ENCODE results near the gene MCC. TPM values are rescaled to one million over a fixed set of nuclear protein-coding genes. Genes with fewer than 3 reads are reported as not detected.

The MCC gene
- total RNA-seq, 3 donors from 2014 or later, result 24.3 to 46.5 (median 29.4) TPM

- H3K27me3 ChIP-seq, result no peaks in the 10 kb centered on the region
- intact Hi-C loops (cut with DNase I; ENCODE audit: low total_unique reads), result no loop called here
- H3K4me3 ChIP-seq, result no peak overlapping the region
- no peaks in the 10 kb centered on the region for H3K4me1 ChIP-seq
- H3K27ac ChIP-seq, result peak overlapping the region; percentile 62 to 80
- H3K36me3 ChIP-seq, result no peaks in the 10 kb centered on the region
- TF ChIP-seq POLR2A (IDR thresholded peaks at IDR 0.05) (no peak), POLR2AphosphoS5 (IDR thresholded peaks at IDR 0.05) (peak; percentile 45 to 72 (median 49))
- DNase-seq (ENCODE audit: low spot score in 2 of 2), result no peak
- H3K9me3 ChIP-seq, result no peaks in the 10 kb centered on the region
These were observed 237.8 kb downstream of the MCC start for GRCh38 chr5:113250341-113250953.

DNA sequence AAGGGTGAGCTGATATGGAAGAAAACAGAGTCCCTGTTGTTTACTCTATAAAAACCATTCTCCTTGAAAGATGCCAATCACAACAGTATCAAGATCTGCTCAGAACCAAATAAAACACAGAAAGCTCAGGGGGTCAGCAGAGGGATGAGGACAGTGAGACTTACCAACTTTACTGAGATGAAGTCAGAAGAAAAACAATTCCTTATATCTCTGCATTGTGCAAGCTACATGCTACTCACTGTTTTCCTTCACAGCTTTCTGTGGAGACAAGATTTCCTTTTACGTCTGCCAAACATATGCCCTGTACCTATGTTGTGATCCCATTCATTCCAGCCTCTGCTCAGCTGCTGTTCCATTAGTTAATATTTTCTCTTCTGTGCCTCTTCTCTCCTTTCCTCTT is 239.0 kb downstream of the MCC start:
- TF ChIP-seq POLR2AphosphoS5 (IDR thresholded peaks at IDR 0.05), result no peak
- TF ChIP-seq POLR2A (IDR thresholded peaks at IDR 0.05), result no peak
- no peak for TF ChIP-seq CTCF (IDR thresholded peaks at IDR 0.05)
- Histone ChIP-seq H3K4me1 (no peaks in the 10 kb centered on the region), H3K27ac (peak overlapping the region; percentile 62 to 80), H3K9me3 (no peaks in the 10 kb centered on the region), H3K27me3 (no peaks in the 10 kb centered on the region), H3K36me3 (no peaks in the 10 kb centered on the region), H3K4me3 (no peak overlapping the region)
- DNase-seq (ENCODE audit: low spot score in 2 of 2), result no peak
- intact Hi-C loops (cut with DNase I; ENCODE audit: low total_unique reads), result no loop called here

- DNase-seq (ENCODE audit: low spot score in 2 of 2), result no peak
- TF ChIP-seq CTCF (IDR thresholded peaks at IDR 0.05), result no peak
- peak in 1 of 3 donors; percentile 48 for TF ChIP-seq POLR2AphosphoS5 (IDR thresholded peaks at IDR 0.05)
- Histone ChIP-seq H3K4me3 (peak overlapping the region; percentile 12 to 42 (median 21)), H3K4me1 (no peaks in the 10 kb centered on the region), H3K27me3 (no peaks in the 10 kb centered on the region), H3K27ac (peak overlapping the region; percentile 70 to 85), H3K9me3 (no peaks in the 10 kb centered on the region), H3K36me3 (no peaks in the 10 kb centered on the region)
- intact Hi-C loops (cut with DNase I; ENCODE audit: low total_unique reads), result no loop called here
These were observed 241.8 kb downstream of the MCC start for GRCh38 chr5:113246361-113246870.

DNA sequence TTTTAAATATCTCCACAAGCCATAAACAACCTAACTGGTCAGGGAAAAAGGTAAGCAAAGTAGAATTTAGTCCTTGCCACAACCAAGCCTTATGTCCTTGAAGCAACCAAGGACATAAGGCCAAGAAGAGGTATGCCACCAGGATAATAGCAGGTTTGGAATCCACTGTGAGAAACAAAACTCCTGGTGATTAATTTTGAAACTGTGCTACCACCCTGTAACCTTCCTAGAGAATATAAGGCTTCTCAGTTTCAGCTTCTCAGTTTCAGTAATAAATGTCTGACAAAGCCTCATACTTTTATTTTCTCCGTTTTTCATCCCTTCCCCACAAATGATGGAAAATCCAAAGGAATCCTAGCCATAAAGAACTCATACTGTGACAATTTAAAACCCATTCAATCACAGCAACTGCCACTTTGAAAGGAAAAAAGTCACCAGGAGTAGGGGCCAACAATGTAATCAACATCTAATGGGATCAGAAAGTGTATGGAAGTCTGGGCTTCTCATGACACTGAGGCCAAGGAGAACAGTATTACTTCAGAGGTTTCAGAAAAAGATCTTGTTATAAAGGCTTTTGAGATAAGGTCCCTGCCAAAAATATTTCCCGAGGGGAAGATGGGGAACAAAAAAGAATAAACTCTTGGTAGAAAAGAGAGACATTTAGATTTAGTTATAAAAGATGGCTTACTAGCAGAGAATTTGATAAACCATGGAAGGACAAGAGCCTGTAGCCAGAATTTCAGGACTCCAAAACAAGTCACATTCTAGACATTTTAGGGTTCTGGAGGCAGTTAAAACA is 242.6 kb downstream of the MCC start:
- no peaks in the 10 kb centered on the region for H3K4me1 ChIP-seq

GRCh38 chr5:113244966-113245365 is 243.3 kb downstream of the MCC start:
- H3K27me3 ChIP-seq, result no peaks in the 10 kb centered on the region
- TF ChIP-seq POLR2AphosphoS5 (IDR thresholded peaks at IDR 0.05) (no peak), POLR2A (IDR thresholded peaks at IDR 0.05) (no peak), CTCF (IDR thresholded peaks at IDR 0.05) (no peak)
- H3K27ac ChIP-seq, result peak overlapping the region in 1 of 2 donors; percentile 85
- no peaks in the 10 kb centered on the region for H3K4me1 ChIP-seq
- H3K36me3 ChIP-seq, result no peaks in the 10 kb centered on the region
- no peak for DNase-seq (ENCODE audit: low spot score in 2 of 2)
- no peaks in the 10 kb centered on the region for H3K9me3 ChIP-seq
- H3K4me3 ChIP-seq, result no peak overlapping the region
- intact Hi-C loops (cut with DNase I; ENCODE audit: low total_unique reads), result no loop called here

More for the DNA sequence above, 242.6 kb downstream of the MCC start:
- intact Hi-C loops (cut with DNase I; ENCODE audit: low total_unique reads), result no loop called here
- Histone ChIP-seq H3K9me3 (no peaks in the 10 kb centered on the region), H3K36me3 (no peaks in the 10 kb centered on the region), H3K27ac (peak overlapping the region; percentile 70 to 85), H3K27me3 (no peaks in the 10 kb centered on the region), H3K4me3 (peak overlapping the region in 2 of 3 donors; percentile 12 to 42)
- no peak for TF ChIP-seq POLR2AphosphoS5 (IDR thresholded peaks at IDR 0.05)
- no peak for TF ChIP-seq POLR2A (IDR thresholded peaks at IDR 0.05)
- TF ChIP-seq CTCF (IDR thresholded peaks at IDR 0.05), result no peak
- no peak for DNase-seq (ENCODE audit: low spot score in 2 of 2)

Measured in breast epithelium (tissue), 4 donors.